NOMO-1 (cell line): ENCODE measurements around the gene TBCEL.
"Not testable (repeated sequence)": the region's sequence is repeated elsewhere in the genome, so short reads cannot be mapped to it uniquely, and the experiment has no call there.

Source experiments
- DNase-seq, 2 experiments: peaks; one replicate each; lab custom pipeline; 2025; ENCODE audit not compliant: unreplicated experiment in 2 of 2; lab: John Stamatoyannopoulos, UW

Gene TBCEL

GRCh38 chr11:121023848-121024751 lies at the start of gene TBCEL:
TSS of gene TBCEL (plus strand) at chr11:121024102. CDS start at chr11:121045691, 21,589 bp downstream.
- peak; percentile 43 to 60 for DNase-seq

GRCh38 chr11:120974466-120974865 lies 49.4 kb upstream of the TBCEL start:
- no peak for DNase-seq

- no peak for DNase-seq
These were observed 48.9 kb upstream of the TBCEL start for GRCh38 chr11:120974965-120975364.

GRCh38 chr11:120977266-120978137 lies 46.4 kb upstream of the TBCEL start:
- DNase-seq = no peak

- no peak for DNase-seq
These were observed 45.2 kb upstream of the TBCEL start for GRCh38 chr11:120978701-120979100.

- DNase-seq = peak; percentile 43 to 53
These were observed 38.0 kb upstream of the TBCEL start for GRCh38 chr11:120985718-120986569.

GRCh38 chr11:120988603-120989002 lies 35.3 kb upstream of the TBCEL start:
- DNase-seq = no peak

- no peak for DNase-seq
These were observed 31.8 kb upstream of the TBCEL start for GRCh38 chr11:120991830-120992686.

GRCh38 chr11:120994091-120994859 lies 29.6 kb upstream of the TBCEL start:
- no peak for DNase-seq

- no peak for DNase-seq
These were observed 28.7 kb upstream of the TBCEL start for GRCh38 chr11:120995184-120995583.

GRCh38 chr11:120996973-120997372 lies 26.9 kb upstream of the TBCEL start:
- no peak for DNase-seq

GRCh38 chr11:120998581-120998980 lies 25.3 kb upstream of the TBCEL start:
- DNase-seq = no peak

- DNase-seq = no peak
These were observed 19.6 kb upstream of the TBCEL start for GRCh38 chr11:121004206-121004840.

GRCh38 chr11:121006922-121007321 lies 17.0 kb upstream of the TBCEL start:
- DNase-seq = no peak

GRCh38 chr11:121008551-121008950 lies 15.4 kb upstream of the TBCEL start:
- no peak for DNase-seq

GRCh38 chr11:121012091-121012490 lies 11.8 kb upstream of the TBCEL start:
- DNase-seq = no peak

GRCh38 chr11:121018746-121019145 lies 5.2 kb upstream of the TBCEL start:
- no peak for DNase-seq

- DNase-seq = not testable (repeated sequence)
These were observed 2.2 kb upstream of the TBCEL start for GRCh38 chr11:121021718-121022117.
